ENCODE results near the gene GPER1.

GPER1 gene

GRCh38 chr7:1131471-1132265 lies 43.8 kb downstream of the GPER1 start:
- H2AFZ ChIP-seq (ENCODE audit: low read length), result no peak overlapping the region
- no peak overlapping the region for H3K27ac ChIP-seq (ENCODE audit: low read depth, low read length, poor library complexity, severe bottlenecking)
- no peaks in the 10 kb centered on the region for H3K79me2 ChIP-seq (ENCODE audit: insufficient read depth, low read length)
- H3K9ac ChIP-seq (ENCODE audit: low read length), result no peak overlapping the region
- no peak for TF ChIP-seq CTCF (IDR thresholded peaks at IDR 0.05; ENCODE audit: low read length)
- no peak for TF ChIP-seq EZH2 (IDR thresholded peaks at IDR 0.05; ENCODE audit: borderline replicate concordance, low read length)
- peaks cover 1% of the 10 kb centered on the region for H3K4me1 ChIP-seq (ENCODE audit: insufficient read depth, low read length, severe bottlenecking)
- H3K9me3 ChIP-seq (ENCODE audit: low read length), result no peaks in the 10 kb centered on the region
- peaks cover 5% of the 10 kb centered on the region for H3K36me3 ChIP-seq (ENCODE audit: insufficient read depth, low read length)
- no peaks in the 10 kb centered on the region for H4K20me1 ChIP-seq (ENCODE audit: insufficient read depth, low read length)
- H3K27me3 ChIP-seq (ENCODE audit: insufficient read depth, low read length), result no peaks in the 10 kb centered on the region
- no peak overlapping the region for H3K4me2 ChIP-seq (ENCODE audit: low read length)
- no peak overlapping the region for H3K4me3 ChIP-seq (ENCODE audit: low read depth, low read length, poor library complexity, severe bottlenecking)
- H3K9me2 ChIP-seq (ENCODE audit: low read depth, low read length), result no peaks in the 10 kb centered on the region
- H3F3A ChIP-seq (ENCODE audit: insufficient read depth, low read length), result no peaks in the 10 kb centered on the region

GRCh38 chr7:1134951-1135350 lies 47.0 kb downstream of the GPER1 start:
- Histone ChIP-seq H3K79me2 (ENCODE audit: insufficient read depth, low read length) (no peaks in the 10 kb centered on the region), H3F3A (ENCODE audit: insufficient read depth, low read length) (no peaks in the 10 kb centered on the region), H3K9me3 (ENCODE audit: low read length) (no peaks in the 10 kb centered on the region), H4K20me1 (ENCODE audit: insufficient read depth, low read length) (no peaks in the 10 kb centered on the region), H3K4me1 (ENCODE audit: insufficient read depth, low read length, severe bottlenecking) (peaks cover 19% of the 10 kb centered on the region), H3K27ac (ENCODE audit: low read depth, low read length, poor library complexity, severe bottlenecking) (no peak overlapping the region), H3K4me2 (ENCODE audit: low read length) (no peak overlapping the region), H2AFZ (ENCODE audit: low read length) (no peak overlapping the region), H3K36me3 (ENCODE audit: insufficient read depth, low read length) (peaks cover 5% of the 10 kb centered on the region), H3K27me3 (ENCODE audit: insufficient read depth, low read length) (no peaks in the 10 kb centered on the region), H3K9ac (ENCODE audit: low read length) (no peak overlapping the region), H3K4me3 (ENCODE audit: low read depth, low read length, poor library complexity, severe bottlenecking) (no peak overlapping the region), H3K9me2 (ENCODE audit: low read depth, low read length) (no peaks in the 10 kb centered on the region)
- TF ChIP-seq CTCF (IDR thresholded peaks at IDR 0.05; ENCODE audit: low read length) (no peak), EZH2 (IDR thresholded peaks at IDR 0.05; ENCODE audit: borderline replicate concordance, low read length) (no peak)

- peak overlapping the region; percentile 17 for H3K27ac ChIP-seq (ENCODE audit: low read depth, low read length, poor library complexity, severe bottlenecking)
Observed at GRCh38 chr7:1136841-1137516, 49.1 kb downstream of the GPER1 start.

More at GRCh38 chr7:1136841-1137516, 49.1 kb downstream of the GPER1 start:
- no peaks in the 10 kb centered on the region for H3F3A ChIP-seq (ENCODE audit: insufficient read depth, low read length)
- no peaks in the 10 kb centered on the region for H3K79me2 ChIP-seq (ENCODE audit: insufficient read depth, low read length)
- H3K9me3 ChIP-seq (ENCODE audit: low read length), result no peaks in the 10 kb centered on the region
- H3K4me1 ChIP-seq (ENCODE audit: insufficient read depth, low read length, severe bottlenecking), result peaks cover 19% of the 10 kb centered on the region
- H3K27me3 ChIP-seq (ENCODE audit: insufficient read depth, low read length), result no peaks in the 10 kb centered on the region
- peaks cover 5% of the 10 kb centered on the region for H3K36me3 ChIP-seq (ENCODE audit: insufficient read depth, low read length)
- no peaks in the 10 kb centered on the region for H3K9me2 ChIP-seq (ENCODE audit: low read depth, low read length)
- H4K20me1 ChIP-seq (ENCODE audit: insufficient read depth, low read length), result no peaks in the 10 kb centered on the region
- peak overlapping the region; percentile 66 for H3K4me3 ChIP-seq (ENCODE audit: low read depth, low read length, poor library complexity, severe bottlenecking)
- peak overlapping the region; percentile 34; the same call in 1 of the 2 replicates for H2AFZ ChIP-seq (ENCODE audit: low read length)
- H3K4me2 ChIP-seq (ENCODE audit: low read length), result peak overlapping the region; percentile 98
- H3K9ac ChIP-seq (ENCODE audit: low read length), result peak overlapping the region; percentile 75
- no peak for TF ChIP-seq EZH2 (IDR thresholded peaks at IDR 0.05; ENCODE audit: borderline replicate concordance, low read length)
- TF ChIP-seq CTCF (IDR thresholded peaks at IDR 0.05; ENCODE audit: low read length), result no peak
